NCI-H510A treated with DMSO at 0.1 percent for 48 hours (cell line): ENCODE measurements around the gene GPATCH2.

Experiments
- DNase-seq: peaks from one replicate; lab custom pipeline; 2025; lab: John Stamatoyannopoulos, UW

GPATCH2 gene

GRCh38 chr1:217630711-217631591, at the start of gene GPATCH2, which contains the start of gene SPATA17:
Gene GPATCH2, minus strand, starts transcription at chr1:217631090. Its CDS starts 119 bp downstream, at chr1:217630971.
Gene SPATA17, plus strand, starts transcription at chr1:217631344. Its CDS starts 35 bp downstream, at chr1:217631379.
- peak; percentile 90 for DNase-seq

GRCh38 chr1:217674028-217674729, 43.3 kb upstream of the GPATCH2 start:
- no peak for DNase-seq

- no peak for DNase-seq
Measured at GRCh38 chr1:217673387-217673786, 42.5 kb upstream of the GPATCH2 start.

GRCh38 chr1:217668351-217668940, 37.6 kb upstream of the GPATCH2 start:
- DNase-seq, result no peak

GRCh38 chr1:217661407-217661806, 30.5 kb upstream of the GPATCH2 start:
- no peak for DNase-seq

- no peak for DNase-seq
Measured at GRCh38 chr1:217660353-217661062, 29.6 kb upstream of the GPATCH2 start.

GRCh38 chr1:217650674-217651073, 19.8 kb upstream of the GPATCH2 start:
- no peak for DNase-seq

- no peak for DNase-seq
Measured at GRCh38 chr1:217647791-217648190, 16.9 kb upstream of the GPATCH2 start.

GRCh38 chr1:217642455-217642854, 11.6 kb upstream of the GPATCH2 start:
- no peak for DNase-seq

GRCh38 chr1:217627431-217627830, 3.5 kb downstream of the GPATCH2 start:
- DNase-seq, result no peak

- DNase-seq, result no peak
Measured at GRCh38 chr1:217626321-217626720, 4.6 kb downstream of the GPATCH2 start.

- no peak for DNase-seq
Measured at GRCh38 chr1:217622042-217622441, 8.8 kb downstream of the GPATCH2 start.

- no peak for DNase-seq
Measured at GRCh38 chr1:217620814-217621213, 10.1 kb downstream of the GPATCH2 start.

- no peak for DNase-seq
Measured at GRCh38 chr1:217617126-217617525, 13.8 kb downstream of the GPATCH2 start.

- DNase-seq, result no peak
Measured at GRCh38 chr1:217614200-217614712, 16.6 kb downstream of the GPATCH2 start.

GRCh38 chr1:217605390-217605789, 25.5 kb downstream of the GPATCH2 start:
- no peak for DNase-seq

- no peak for DNase-seq
Measured at GRCh38 chr1:217602380-217602779, 28.5 kb downstream of the GPATCH2 start.

GRCh38 chr1:217599154-217599553, 31.7 kb downstream of the GPATCH2 start:
- DNase-seq, result no peak

- no peak for DNase-seq
Measured at GRCh38 chr1:217590598-217590997, 40.3 kb downstream of the GPATCH2 start.

GRCh38 chr1:217586586-217586985, 44.3 kb downstream of the GPATCH2 start:
- DNase-seq, result no peak

GRCh38 chr1:217585577-217585976, 45.3 kb downstream of the GPATCH2 start:
- no peak for DNase-seq
